Measurements from ENCODE around the gene VCP.

GRCh38 chr9:35071814-35072460, 488 bp downstream of the VCP start:
- peak; percentile 61; the same call in 1 of the 2 replicates for TF ChIP-seq MAX (IDR thresholded peaks at IDR 0.05)
- peak; percentile 59 for TF ChIP-seq CTCF (IDR thresholded peaks at IDR 0.05)
- TF ChIP-seq POLR2A (IDR thresholded peaks at IDR 0.05; ENCODE audit: low read length) = no peak; the same call in 1 of the 2 replicates
- TF ChIP-seq FOSL2 (IDR thresholded peaks at IDR 0.05) = no peak
- peak; percentile 31 for TF ChIP-seq FOSL2 (CRISPR knock-in tag; IDR thresholded peaks at IDR 0.05)
- TF ChIP-seq ZC3H11A (IDR thresholded peaks at IDR 0.05) = no peak
- TF ChIP-seq NFE2L2 (conservative IDR thresholded peaks at IDR 0.05; ENCODE audit: low read length) = peak; percentile 60
- no peak for TF ChIP-seq PBX3 (IDR thresholded peaks at IDR 0.05)
- no peak for TF ChIP-seq RAD21 (conservative IDR thresholded peaks at IDR 0.05 in 1 of 2, IDR thresholded peaks at IDR 0.05 in 1 of 2)
- no peak for TF ChIP-seq NPAS2 (CRISPR knock-in tag; IDR thresholded peaks at IDR 0.05; ENCODE audit: borderline replicate concordance)
- TF ChIP-seq KDM1A (IDR thresholded peaks at IDR 0.05; ENCODE audit: low read depth) = no peak
- TF ChIP-seq ELK1 (IDR thresholded peaks at IDR 0.05; ENCODE audit: low read depth, low read length) = no peak

Measured in A549 (cell line).